HG02759 (cell line): ENCODE data around the gene BASP1.

ENCODE experiments used
- ATAC-seq: cut with Tn5 transposase; IDR thresholded peaks from one replicate; pipeline ENCODE4 v1.9.1; 2021; ENCODE audit warnings: mild to moderate bottlenecking, moderate library complexity; ENCODE audit not compliant: unreplicated experiment

BASP1 gene

GRCh38 chr5:17217493-17218352 is at the start of gene BASP1:
TSS of gene BASP1 (plus strand) at chr5:17217631. CDS start at chr5:17275217, 57,586 bp downstream.
- ATAC-seq = peak; percentile 47

DNA sequence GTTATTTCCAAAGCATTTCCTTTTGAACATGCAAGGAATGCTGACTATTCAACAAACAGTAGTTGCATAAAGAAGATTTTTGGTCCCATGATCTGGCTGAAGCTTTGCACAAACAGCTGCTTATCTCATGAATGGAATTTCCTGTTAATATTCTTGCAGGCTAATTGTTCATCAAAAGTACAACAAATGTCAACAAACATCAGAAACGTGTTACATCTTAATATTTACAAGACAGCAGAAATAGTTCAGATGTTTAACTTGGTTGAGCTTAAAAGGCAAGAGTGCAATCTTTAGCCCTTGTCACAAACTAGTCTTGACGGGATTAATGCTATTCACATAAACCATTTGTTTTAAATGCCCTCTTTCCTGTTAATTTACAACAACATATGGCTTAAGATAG is 47.9 kb upstream of the BASP1 start:
- no peak for ATAC-seq

DNA sequence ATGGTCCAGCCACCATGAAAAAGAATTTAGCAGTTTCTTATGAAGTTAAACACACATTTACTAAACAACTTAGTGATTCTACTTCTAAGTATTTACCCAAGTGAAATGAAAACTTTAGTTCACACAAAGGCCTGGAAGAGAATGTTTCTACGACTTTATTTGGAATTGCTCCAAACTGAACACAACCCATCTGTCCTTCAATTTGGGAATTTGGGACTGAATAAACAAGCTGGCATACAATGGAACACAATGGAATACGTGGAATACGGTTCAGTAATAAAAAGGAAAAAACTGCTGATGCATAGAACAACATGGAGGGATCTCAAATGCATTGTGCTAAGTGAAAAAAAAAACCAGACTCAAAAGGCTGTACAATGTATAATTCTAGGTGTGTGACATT is 44.6 kb upstream of the BASP1 start:
- ATAC-seq = no peak

- ATAC-seq = no peak
Observed at GRCh38 chr5:17174965-17175364, 42.5 kb upstream of the BASP1 start.

- ATAC-seq = no peak
Observed at GRCh38 chr5:17177501-17178372, 39.7 kb upstream of the BASP1 start.

DNA sequence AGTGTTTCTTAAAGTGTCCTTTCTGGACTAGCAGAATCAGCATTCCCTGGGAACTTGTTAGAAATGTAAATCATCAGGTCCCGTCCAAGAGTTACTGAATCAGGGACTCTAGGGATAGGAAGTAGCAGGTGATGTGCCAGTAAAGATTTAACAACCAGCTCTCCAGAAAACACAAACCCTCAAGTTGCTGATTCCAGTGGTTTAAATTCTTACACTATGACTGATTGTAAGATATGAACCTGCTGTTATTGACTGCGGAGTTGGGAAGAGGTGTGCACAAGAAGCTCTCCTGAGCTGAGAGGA is 39.1 kb upstream of the BASP1 start:
- no peak for ATAC-seq

DNA sequence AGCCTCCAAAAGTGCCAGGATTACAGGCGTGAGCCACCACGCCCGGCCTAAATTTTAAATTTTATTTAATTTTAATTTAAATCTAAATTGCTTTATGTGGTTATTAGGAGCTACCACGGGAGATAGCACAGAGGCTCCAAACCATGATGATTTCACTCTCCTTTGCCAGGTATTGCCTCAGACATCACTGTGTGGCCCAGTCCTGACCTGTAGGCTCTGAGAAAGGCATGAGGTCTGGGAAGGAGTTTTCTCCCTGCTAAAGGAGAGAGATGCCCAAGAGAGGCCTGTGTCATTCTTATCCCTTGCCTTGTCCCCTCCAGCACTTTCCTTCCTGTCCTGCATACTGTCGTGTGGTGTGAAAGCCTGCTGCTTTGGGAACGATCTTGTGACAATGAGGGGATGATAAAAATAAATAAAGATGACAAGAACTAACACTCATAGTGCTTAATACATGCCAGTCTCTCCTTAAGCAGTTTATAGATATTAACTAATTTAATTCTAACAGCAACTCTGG is 37.0 kb upstream of the BASP1 start:
- ATAC-seq = no peak

DNA sequence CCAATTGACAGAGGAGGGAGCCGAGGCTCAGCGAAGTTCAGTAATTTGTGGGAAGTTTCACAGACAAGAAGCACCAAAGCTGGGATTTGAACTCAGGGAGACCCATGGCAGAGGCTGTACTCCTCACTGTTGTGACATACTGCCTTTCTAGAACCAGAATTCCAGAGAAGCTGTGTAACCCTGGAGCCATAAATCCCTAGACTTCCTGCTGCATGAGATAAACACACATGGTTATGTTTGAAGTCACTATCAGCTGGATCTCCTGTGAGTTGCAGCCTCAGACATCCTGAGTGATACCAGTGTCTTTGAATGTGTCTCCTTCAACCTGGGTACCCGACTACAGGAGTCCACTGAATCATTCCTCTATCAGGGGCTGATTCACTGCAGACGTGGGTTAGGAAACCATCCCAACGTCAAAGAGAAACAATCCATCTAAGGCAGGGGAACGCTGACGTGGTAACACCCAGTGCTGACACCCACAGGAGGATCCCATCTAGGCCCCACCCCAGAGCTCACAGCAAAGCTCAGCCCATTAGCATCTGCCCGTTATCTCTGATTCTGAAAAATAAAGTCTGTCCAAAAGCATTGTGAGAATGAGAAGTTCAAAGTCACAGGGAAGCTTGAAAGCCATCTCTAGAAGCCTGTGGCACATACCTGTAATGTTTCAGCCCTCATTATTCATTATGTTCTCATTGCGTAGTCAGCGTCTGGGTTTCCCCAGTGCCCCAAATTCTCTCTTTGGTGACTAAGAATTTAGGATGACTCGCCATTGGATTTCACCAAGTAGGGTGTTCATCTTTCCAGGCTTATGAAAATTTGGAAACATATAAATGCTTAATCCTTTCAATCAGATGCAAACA is 36.3 kb upstream of the BASP1 start:
- no peak for ATAC-seq

DNA sequence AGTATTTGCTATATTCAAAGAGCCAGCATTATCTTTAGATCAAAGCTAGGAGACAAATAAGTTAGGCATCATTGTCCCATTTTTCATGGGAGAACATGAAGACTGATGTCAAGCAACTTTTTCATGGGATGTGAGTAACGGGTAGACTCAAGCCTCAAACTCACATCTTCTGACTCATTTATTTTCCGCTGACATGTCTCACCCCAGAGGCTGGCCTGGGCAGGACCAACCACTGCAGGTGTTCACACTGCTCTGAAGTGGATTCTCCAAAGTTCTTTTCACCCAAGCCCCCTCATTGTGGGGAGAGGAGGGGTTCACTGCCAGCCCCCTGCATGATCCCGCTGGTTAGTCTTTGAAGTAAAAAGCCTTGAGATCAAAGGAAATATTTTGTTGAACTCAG is 34.9 kb upstream of the BASP1 start:
- no peak for ATAC-seq

DNA sequence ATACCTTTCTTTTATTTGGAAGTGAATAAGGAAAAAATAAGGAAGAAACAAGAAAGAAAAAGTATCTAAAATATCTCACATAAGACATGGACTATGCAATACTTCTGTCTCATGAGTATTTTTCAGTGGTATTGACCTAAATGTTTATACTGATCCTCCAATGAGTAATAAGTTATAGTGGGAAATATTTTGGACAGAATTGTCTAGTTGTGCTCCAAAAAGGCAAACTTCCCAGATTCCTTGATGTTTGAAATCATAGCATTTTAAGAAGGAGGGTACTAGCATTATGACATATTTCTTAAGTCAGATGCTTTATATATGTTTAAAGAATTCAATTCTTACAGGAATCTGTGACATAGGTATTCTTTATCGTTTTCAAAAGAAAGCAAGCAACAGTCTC is 34.5 kb upstream of the BASP1 start:
- no peak for ATAC-seq

- ATAC-seq = no peak
Observed at GRCh38 chr5:17183831-17184230, 33.6 kb upstream of the BASP1 start.

DNA sequence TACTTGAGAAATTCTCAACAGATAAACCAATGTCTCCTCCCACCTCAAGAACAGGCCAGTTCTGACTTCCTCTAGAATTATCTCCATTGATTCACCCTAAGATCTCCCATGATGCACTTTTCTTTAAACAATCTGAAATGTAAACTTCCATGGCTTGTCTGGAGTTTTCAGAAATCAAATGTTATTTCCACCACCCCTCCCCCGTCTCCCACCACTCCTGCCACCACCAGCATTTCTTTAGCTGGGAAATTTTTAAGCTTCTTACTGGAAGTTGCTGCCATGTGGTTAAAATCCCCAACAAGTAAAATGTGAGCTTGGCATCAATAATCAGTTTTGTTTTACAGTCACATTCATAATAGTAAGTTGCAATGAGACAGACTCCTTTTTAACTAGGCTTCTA is 32.8 kb upstream of the BASP1 start:
- no peak for ATAC-seq

- ATAC-seq = no peak
Observed at GRCh38 chr5:17185349-17185748, 32.1 kb upstream of the BASP1 start.

- ATAC-seq = no peak
Observed at GRCh38 chr5:17185773-17186172, 31.7 kb upstream of the BASP1 start.

GRCh38 chr5:17186256-17186655 is 31.2 kb upstream of the BASP1 start:
- ATAC-seq = no peak

DNA sequence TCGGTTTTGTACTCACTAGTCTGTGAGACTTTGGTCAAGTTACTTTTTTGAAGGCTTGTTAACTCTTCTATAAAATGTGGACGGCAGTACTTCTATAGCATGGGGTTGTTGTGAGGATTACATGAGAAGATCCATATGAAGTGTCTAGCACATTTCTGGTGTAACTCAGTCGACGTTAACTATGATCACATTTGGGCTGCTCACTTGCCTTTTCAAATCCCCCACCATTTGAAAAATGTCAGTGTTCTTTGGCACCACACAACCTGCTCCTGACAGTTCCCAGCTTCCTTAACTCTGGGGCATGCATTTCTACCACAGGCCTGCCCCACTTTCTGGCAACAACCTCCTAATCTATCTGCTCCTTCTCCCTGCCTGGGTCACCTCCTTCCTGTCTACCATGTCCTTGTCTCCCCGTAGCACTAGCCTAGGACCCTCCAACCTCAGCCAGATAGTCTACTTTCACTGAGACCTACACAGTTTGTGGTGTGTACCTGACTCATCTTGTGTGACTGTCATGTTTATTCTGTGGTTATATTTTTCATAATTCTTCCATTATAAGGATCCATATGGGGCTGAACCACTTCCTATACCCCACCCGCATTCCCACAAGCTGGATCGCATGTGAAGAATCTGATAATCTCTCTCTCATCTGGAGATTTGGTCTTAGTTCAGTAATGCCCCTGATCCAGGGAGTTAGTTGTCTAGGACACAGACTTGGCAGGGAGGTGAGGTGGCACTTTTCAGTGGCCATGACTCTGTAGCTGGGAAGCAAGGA is 30.2 kb upstream of the BASP1 start:
- no peak for ATAC-seq

GRCh38 chr5:17187786-17188170 is 29.7 kb upstream of the BASP1 start:
- ATAC-seq = no peak

DNA sequence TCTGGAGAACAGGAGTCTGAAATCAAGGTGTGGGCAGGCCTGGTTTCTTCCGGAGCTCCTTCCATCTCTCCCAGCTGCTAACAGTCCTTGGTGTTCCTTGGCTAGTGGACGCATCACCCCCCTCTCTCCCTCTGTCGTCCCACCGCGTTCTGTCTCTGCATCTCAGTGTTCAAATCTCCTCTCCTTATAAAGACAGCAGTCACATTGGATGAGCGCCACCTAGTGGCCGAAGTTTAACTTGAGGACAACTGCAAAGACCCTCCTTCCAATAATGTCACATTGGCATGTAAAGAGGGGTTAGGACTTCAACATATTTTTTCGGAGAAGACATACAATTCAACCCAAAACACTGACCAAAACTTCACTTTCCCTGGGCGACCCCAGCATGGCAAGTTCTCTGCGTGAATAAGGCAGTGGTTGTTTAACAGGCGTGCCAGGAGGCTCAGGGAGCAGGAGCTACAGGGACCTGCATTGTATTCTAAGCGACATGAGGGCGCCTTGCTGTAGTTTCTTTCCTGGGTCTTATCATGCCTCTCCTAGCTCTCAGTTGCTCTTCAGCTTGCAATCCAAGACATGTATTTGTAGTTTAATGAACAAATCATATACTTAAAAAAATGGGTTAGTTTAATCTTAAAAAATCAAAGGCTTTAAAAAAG is 27.9 kb upstream of the BASP1 start:
- ATAC-seq = peak; percentile 81

DNA sequence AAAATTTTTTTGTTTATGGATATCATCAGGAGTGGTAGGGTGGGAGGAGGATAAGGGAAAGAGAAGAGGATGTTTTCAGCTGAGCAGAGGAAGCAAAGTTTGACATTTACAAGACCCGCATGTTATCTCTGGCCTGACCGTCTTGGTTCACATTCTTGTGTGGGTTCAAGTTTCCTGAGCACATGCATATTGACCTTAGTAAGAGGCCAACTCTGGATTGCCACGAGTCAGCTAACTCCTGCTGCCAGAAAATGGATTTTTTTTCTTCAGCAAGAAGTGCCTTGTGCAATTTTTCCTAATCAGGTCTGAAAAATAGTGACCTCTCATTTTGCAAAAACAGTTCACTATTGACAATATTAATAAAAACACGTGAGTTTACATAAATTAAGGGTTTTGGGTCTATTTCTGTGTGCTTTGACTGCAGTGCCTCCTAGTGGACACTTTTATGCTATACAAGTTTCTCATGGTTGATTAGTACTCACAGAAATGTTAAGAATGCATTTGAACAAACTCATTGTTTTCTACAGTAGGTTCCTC is 27.1 kb upstream of the BASP1 start:
- ATAC-seq = peak; percentile 52
